ENCODE data around the gene OPCML.

DNA sequence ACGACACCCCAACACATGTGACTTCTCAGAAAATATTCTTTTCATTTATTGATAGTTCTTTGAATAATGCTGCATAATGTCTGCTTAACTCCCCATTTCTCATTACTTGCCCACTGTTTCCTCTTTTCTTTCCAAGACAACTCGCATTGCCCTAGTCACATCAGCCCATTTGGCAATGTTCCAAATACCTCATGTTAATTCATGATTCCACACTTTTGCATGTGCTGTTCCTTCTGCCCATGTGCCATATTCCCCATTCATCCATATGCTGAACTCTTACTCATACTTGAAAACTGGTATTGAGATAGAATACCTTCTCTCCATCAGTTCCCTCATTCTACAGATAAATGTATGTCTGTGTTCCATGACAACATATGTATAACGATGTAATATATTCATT lies 993.7 kb downstream of the OPCML start:
- TF ChIP-seq EZH2 (IDR thresholded peaks at IDR 0.05; ENCODE audit: borderline replicate concordance, insufficient read depth, low read length, poor library complexity, severe bottlenecking) (no peak), EP300 (conservative IDR thresholded peaks at IDR 0.05; ENCODE audit: poor library complexity, severe bottlenecking) (no peak), MXI1 (conservative IDR thresholded peaks at IDR 0.05; ENCODE audit: poor library complexity, severe bottlenecking) (no peak), POLR2AphosphoS5 (IDR thresholded peaks at IDR 0.05) (no peak), SMC3 (conservative IDR thresholded peaks at IDR 0.05; ENCODE audit: poor library complexity) (no peak), TAF1 (IDR thresholded peaks at IDR 0.05; ENCODE audit: low read depth) (no peak), RAD21 (conservative IDR thresholded peaks at IDR 0.05) (no peak)
- TF ChIP-seq, protein P1, sequence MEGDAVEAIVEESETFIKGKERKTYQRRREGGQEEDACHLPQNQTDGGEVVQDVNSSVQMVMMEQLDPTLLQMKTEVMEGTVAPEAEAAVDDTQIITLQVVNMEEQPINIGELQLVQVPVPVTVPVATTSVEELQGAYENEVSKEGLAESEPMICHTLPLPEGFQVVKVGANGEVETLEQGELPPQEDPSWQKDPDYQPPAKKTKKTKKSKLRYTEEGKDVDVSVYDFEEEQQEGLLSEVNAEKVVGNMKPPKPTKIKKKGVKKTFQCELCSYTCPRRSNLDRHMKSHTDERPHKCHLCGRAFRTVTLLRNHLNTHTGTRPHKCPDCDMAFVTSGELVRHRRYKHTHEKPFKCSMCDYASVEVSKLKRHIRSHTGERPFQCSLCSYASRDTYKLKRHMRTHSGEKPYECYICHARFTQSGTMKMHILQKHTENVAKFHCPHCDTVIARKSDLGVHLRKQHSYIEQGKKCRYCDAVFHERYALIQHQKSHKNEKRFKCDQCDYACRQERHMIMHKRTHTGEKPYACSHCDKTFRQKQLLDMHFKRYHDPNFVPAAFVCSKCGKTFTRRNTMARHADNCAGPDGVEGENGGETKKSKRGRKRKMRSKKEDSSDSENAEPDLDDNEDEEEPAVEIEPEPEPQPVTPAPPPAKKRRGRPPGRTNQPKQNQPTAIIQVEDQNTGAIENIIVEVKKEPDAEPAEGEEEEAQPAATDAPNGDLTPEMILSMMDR (IDR thresholded peaks at IDR 0.05; ENCODE audit: poor library complexity, severe bottlenecking), result no peak
